Measurements from ENCODE around the gene ATG16L1. TPM values are rescaled to one million over a fixed set of nuclear protein-coding genes. Genes with fewer than 3 reads are reported as not detected.

The ATG16L1 gene
- total and polyA plus RNA-seq, 2 of the 4 experiments (the other 2 are of a cell fraction): 20.0 to 26.2 TPM

GRCh38 chr2:233219848-233220247 lies 31.6 kb upstream of the ATG16L1 start:
- Histone ChIP-seq H3K4me1 (ENCODE audit: control insufficient read depth, insufficient read depth, low read length) (no peaks in the 10 kb centered on the region), H3K14ac (replicated peaks; ENCODE audit: low read depth, low read length) (no peak overlapping the region), H2AK9ac (replicated peaks; ENCODE audit: low read depth, low read length, poor library complexity) (no peak overlapping the region), H2BK20ac (ENCODE audit: low read depth, low read length) (no peak overlapping the region), H2BK15ac (ENCODE audit: low read depth, low read length) (no peak overlapping the region), H3K27ac (ENCODE audit: insufficient read depth, low read length) (no peak overlapping the region), H3K56ac (ENCODE audit: extremely low read depth, insufficient read depth, low read length) (no peak overlapping the region), H4K5ac (ENCODE audit: low read depth, low read length) (no peak overlapping the region), H3K23ac (ENCODE audit: low read depth, low read length) (no peak overlapping the region), H3K9ac (ENCODE audit: low read depth, low read length) (no peak overlapping the region), H3K36me3 (ENCODE audit: control insufficient read depth, insufficient read depth, low read length) (no peaks in the 10 kb centered on the region), H3K27me3 (ENCODE audit: control insufficient read depth, insufficient read depth, low read length) (peaks cover 11% of the 10 kb centered on the region; the same call in 1 of the 2 replicates), H3K4ac (ENCODE audit: low read depth, low read length) (no peak overlapping the region), H3K4me2 (ENCODE audit: low read depth, low read length) (no peak overlapping the region), H3K9me3 (ENCODE audit: control insufficient read depth, insufficient read depth, low read length) (no peaks in the 10 kb centered on the region), H2BK120ac (ENCODE audit: low read depth, low read length) (no peak overlapping the region), H3K9me1 (ENCODE audit: insufficient read depth, low read length) (no peaks in the 10 kb centered on the region), H2AK5ac (ENCODE audit: low read depth, low read length) (no peak overlapping the region), H4K20me1 (ENCODE audit: insufficient read depth, low read length) (no peaks in the 10 kb centered on the region), H3K18ac (ENCODE audit: low read depth, low read length) (no peak overlapping the region), H3K4me3 (ENCODE audit: insufficient read depth, low read depth, low read length) (no peak overlapping the region), H2BK5ac (ENCODE audit: low read depth, low read length, poor library complexity, severe bottlenecking) (no peak overlapping the region), H4K91ac (ENCODE audit: insufficient read depth, low read depth, low read length) (no peak overlapping the region), H3K79me1 (ENCODE audit: low read depth in 1 of 2, low read length in 2 of 2) (no peaks in the 10 kb centered on the region), H2AFZ (replicated peaks; ENCODE audit: low read length, poor library complexity) (no peak overlapping the region), H4K8ac (ENCODE audit: low read depth in 2 of 2, low read length in 2 of 2) (no peak overlapping the region)
- POLR2A ChIA-PET (ENCODE audit: unreplicated experiment): no interaction called here
- CTCF ChIA-PET: no interaction called here
- in situ Hi-C loops (cut with MboI; ENCODE audit: low sequenced_read_pairs) (no loop called here), intact Hi-C loops (cut with micrococcal nuclease) (no loop called here), dilution Hi-C loops (cut with HindIII; ENCODE audit: low sequenced_read_pairs, unreplicated experiment) (no loop called here)
- DNase-seq (no peak), ATAC-seq (ENCODE audit: low read depth) (no peak)
- no CpG with 5 or more reads among the region's 1 CpG for WGBS, 2 experiments (ENCODE audit: extremely low coverage in 2 of 2, insufficient read length in 1 of 2)
- no TSS peak for BruUV-seq (replicated peaks)
- TF ChIP-seq FOS (IDR thresholded peaks at IDR 0.05; ENCODE audit: low read depth, low read length) (no peak), MXI1 (IDR thresholded peaks at IDR 0.05; ENCODE audit: borderline replicate concordance, low read depth, low read length) (no peak), CEBPB (IDR thresholded peaks at IDR 0.05; ENCODE audit: low read depth, low read length) (no peak), CHD1 (IDR thresholded peaks at IDR 0.05; ENCODE audit: low read depth, low read length) (no peak), POLR2A (IDR thresholded peaks at IDR 0.05; ENCODE audit: low read depth, low read length) (no peak), RFX5 (IDR thresholded peaks at IDR 0.05; ENCODE audit: low read depth, low read length) (no peak), USF2 (IDR thresholded peaks at IDR 0.05; ENCODE audit: low read depth, low read length) (no peak), RAD21 (IDR thresholded peaks at IDR 0.05; ENCODE audit: low read length) (no peak), CTCF (conservative IDR thresholded peaks at IDR 0.05; ENCODE audit: low read depth, low read length) (no peak), BHLHE40 (IDR thresholded peaks at IDR 0.05; ENCODE audit: low read depth, low read length) (no peak), RCOR1 (IDR thresholded peaks at IDR 0.05; ENCODE audit: insufficient replicate concordance, low read length) (no peak), NFE2L2 (IDR thresholded peaks at IDR 0.05; ENCODE audit: low read depth, low read length) (no peak), MAFK (IDR thresholded peaks at IDR 0.05; ENCODE audit: low read depth, low read length) (no peak), MAZ (IDR thresholded peaks at IDR 0.05; ENCODE audit: borderline replicate concordance, low read depth, low read length) (no peak), SMC3 (IDR thresholded peaks at IDR 0.05; ENCODE audit: low read depth, low read length) (no peak)
- TF ChIP-seq, protein P1, sequence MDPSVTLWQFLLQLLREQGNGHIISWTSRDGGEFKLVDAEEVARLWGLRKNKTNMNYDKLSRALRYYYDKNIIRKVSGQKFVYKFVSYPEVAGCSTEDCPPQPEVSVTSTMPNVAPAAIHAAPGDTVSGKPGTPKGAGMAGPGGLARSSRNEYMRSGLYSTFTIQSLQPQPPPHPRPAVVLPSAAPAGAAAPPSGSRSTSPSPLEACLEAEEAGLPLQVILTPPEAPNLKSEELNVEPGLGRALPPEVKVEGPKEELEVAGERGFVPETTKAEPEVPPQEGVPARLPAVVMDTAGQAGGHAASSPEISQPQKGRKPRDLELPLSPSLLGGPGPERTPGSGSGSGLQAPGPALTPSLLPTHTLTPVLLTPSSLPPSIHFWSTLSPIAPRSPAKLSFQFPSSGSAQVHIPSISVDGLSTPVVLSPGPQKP (IDR thresholded peaks at IDR 0.05; ENCODE audit: borderline replicate concordance, low read depth, low read length): no peak

Data from IMR-90 (cell line).